H9 (cell line): ENCODE data around the gene ING5. TPM values are rescaled to one million over a fixed set of nuclear protein-coding genes. Genes with fewer than 3 reads are reported as not detected.

Experiments
- DNase-seq: peaks from one replicate; pipeline ENCODE4 v3.0.0-alpha.2; 2017
- H2AFZ ChIP-seq: one replicate; pipeline ENCODE4 v1.6.1; 2013; ENCODE audit warnings: mild to moderate bottlenecking, low read length, control low read depth, moderate library complexity
- H2AK5ac ChIP-seq: 2 replicates; pipeline ENCODE4 v1.6.1; 2013; ENCODE audit warnings: low read length, control low read depth, mixed read lengths; ENCODE audit not compliant: insufficient read length
- H2BK120ac ChIP-seq: one replicate; pipeline ENCODE4 v1.6.1; 2013; ENCODE audit warnings: low read depth, mild to moderate bottlenecking, low read length, control low read depth, inconsistent platforms; ENCODE audit not compliant: poor library complexity, severe bottlenecking
- H2BK12ac ChIP-seq: 2 replicates; pipeline ENCODE4 v1.6.1; 2013; ENCODE audit warnings: low read length, control low read depth, mixed read lengths, low read depth; ENCODE audit not compliant: insufficient read length
- H2BK15ac ChIP-seq: 2 replicates; pipeline ENCODE4 v1.6.1; 2013; ENCODE audit warnings: low read depth, low read length, control low read depth
- H2BK20ac ChIP-seq: one replicate; pipeline ENCODE4 v1.6.1; 2013; ENCODE audit warnings: low read depth, mild to moderate bottlenecking, low read length, control low read depth, inconsistent platforms; ENCODE audit not compliant: poor library complexity, severe bottlenecking
- H2BK5ac ChIP-seq: 2 replicates; pipeline ENCODE4 v1.6.1; 2013; ENCODE audit warnings: low read length, control low read depth, mixed read lengths; ENCODE audit not compliant: insufficient read length
- H3K14ac ChIP-seq: 2 replicates; pipeline ENCODE4 v1.6.1; 2013; ENCODE audit warnings: low read length, control low read depth; ENCODE audit not compliant: insufficient read depth
- H3K18ac ChIP-seq: 2 replicates; pipeline ENCODE4 v1.6.1; 2013; ENCODE audit warnings: low read depth, mild to moderate bottlenecking, mixed read lengths, low read length, control low read depth; ENCODE audit not compliant: insufficient read length
- H3K23ac ChIP-seq: 2 replicates; pipeline ENCODE4 v1.6.1; 2013; ENCODE audit warnings: low read length, control low read depth, mixed read lengths, low read depth; ENCODE audit not compliant: insufficient read length
- H3K23me2 ChIP-seq: 2 replicates; pipeline ENCODE4 v1.6.1; 2013; ENCODE audit warnings: low read depth, mild to moderate bottlenecking, mixed read lengths, low read length, control low read depth; ENCODE audit not compliant: insufficient read length, poor library complexity, severe bottlenecking
- H3K27ac ChIP-seq: 2 replicates; pipeline ENCODE4 v1.5.1; 2013; ENCODE audit warnings: low read length, control low read depth, mixed read lengths, low read depth; ENCODE audit not compliant: insufficient read length
- H3K27me3 ChIP-seq: 2 replicates; pipeline ENCODE4 v1.6.1; 2013; ENCODE audit warnings: low read length, control low read depth, inconsistent platforms; ENCODE audit not compliant: insufficient read depth
- H3K4ac ChIP-seq: 2 replicates; pipeline ENCODE4 v1.6.1; 2013; ENCODE audit warnings: low read depth, mild to moderate bottlenecking, control low read depth, inconsistent platforms, low read length, moderate library complexity
- H3K4me1 ChIP-seq: 2 replicates; pipeline ENCODE4 v1.6.1; 2013; ENCODE audit warnings: low read length, control low read depth, inconsistent platforms; ENCODE audit not compliant: insufficient read depth
- H3K4me2 ChIP-seq: 2 replicates; pipeline ENCODE4 v1.6.1; 2013; ENCODE audit warnings: low read length, control low read depth, mixed read lengths; ENCODE audit not compliant: insufficient read length, insufficient read depth
- H3K56ac ChIP-seq: 2 replicates; pipeline ENCODE4 v1.6.1; 2013; ENCODE audit warnings: low read depth, mild to moderate bottlenecking, mixed read lengths, low read length, control low read depth; ENCODE audit not compliant: insufficient read length
- H3K79me1 ChIP-seq: 2 replicates; pipeline ENCODE4 v1.6.1; 2013; ENCODE audit warnings: low read depth, mild to moderate bottlenecking, moderate library complexity, low read length, control low read depth, inconsistent platforms; ENCODE audit not compliant: insufficient read depth, poor library complexity, severe bottlenecking
- H3K79me2 ChIP-seq: 2 replicates; pipeline ENCODE4 v1.6.1; 2013; ENCODE audit warnings: low read length, control low read depth, inconsistent platforms; ENCODE audit not compliant: insufficient read depth
- H3K9ac ChIP-seq: 2 replicates; pipeline ENCODE4 v1.6.1; 2013; ENCODE audit warnings: low read length, control low read depth, mixed read lengths; ENCODE audit not compliant: insufficient read length; ENCODE audit errors: extremely low read depth
- H3K9me3 ChIP-seq: one replicate; pipeline ENCODE4 v1.6.1; 2013; ENCODE audit warnings: low read depth, low read length, inconsistent platforms; ENCODE audit not compliant: control insufficient read depth
- H3T11ph ChIP-seq: one replicate; pipeline ENCODE4 v1.6.1; 2013; ENCODE audit warnings: mild to moderate bottlenecking, low read length, control low read depth, inconsistent platforms
- H4K20me1 ChIP-seq: one replicate; pipeline ENCODE4 v1.6.1; 2013; ENCODE audit not compliant: control insufficient read depth, insufficient read length, insufficient read depth
- H4K5ac ChIP-seq: 2 replicates; pipeline ENCODE4 v1.6.1; 2013; ENCODE audit warnings: low read depth, mild to moderate bottlenecking, mixed read lengths, low read length, control low read depth; ENCODE audit not compliant: insufficient read length
- H4K8ac ChIP-seq: replicated peaks from 2 replicates; pipeline ENCODE4 v1.6.1; 2013; ENCODE audit warnings: low read length, control low read depth, mixed read lengths, low read depth; ENCODE audit not compliant: insufficient read length
- H4K91ac ChIP-seq: 2 replicates; pipeline ENCODE4 v1.6.1; 2013; ENCODE audit warnings: low read depth, mild to moderate bottlenecking, moderate library complexity, mixed read lengths, low read length, control low read depth; ENCODE audit not compliant: insufficient read length
- H3K27ac Mint-ChIP-seq, 3 experiments: 2 replicates in 2 of 3; 3 replicates in 1 of 3; pipeline ENCODE4 v1.8.0; 2020 to 2021; ENCODE audit warnings: mixed read lengths in 3 of 3, mild to moderate bottlenecking in 1 of 3, moderate library complexity in 1 of 3
- H3K27me3 Mint-ChIP-seq: 2 replicates; pipeline ENCODE4 v1.8.0; 2021; ENCODE audit warnings: low read depth, mild to moderate bottlenecking, moderate library complexity, mixed read lengths
- H3K36me3 Mint-ChIP-seq, 3 experiments: 2 replicates in 2 of 3; 3 replicates in 1 of 3; pipeline ENCODE4 v1.8.0; 2020 to 2021; ENCODE audit warnings: low read depth in 3 of 3, mixed read lengths in 3 of 3; ENCODE audit not compliant: insufficient read depth in 1 of 3
- H3K4me1 Mint-ChIP-seq, 2 experiments: 2 replicates each; pipeline ENCODE4 v1.8.0; 2020; ENCODE audit warnings: mixed read lengths in 2 of 2
- H3K4me3 Mint-ChIP-seq, 2 experiments: 2 replicates in 1 of 2; 3 replicates in 1 of 2; pipeline ENCODE4 v1.8.0; 2020 to 2021; ENCODE audit warnings: mild to moderate bottlenecking in 2 of 2, mixed read lengths in 2 of 2, moderate library complexity in 1 of 2
- H3K9me3 Mint-ChIP-seq, 2 experiments: 2 replicates in 1 of 2; 3 replicates in 1 of 2; pipeline ENCODE4 v1.8.0; 2020; ENCODE audit warnings: mild to moderate bottlenecking in 2 of 2, mixed read lengths in 2 of 2, moderate library complexity in 1 of 2
- WGBS: extraction: QIAGEN DNeasy Blood & Tissue Kit; methylation state at CpG from one replicate; pipeline ENCODE4 v1.1.7; 2013; ENCODE audit warnings: missing lambda C conversion rate, low lambda C conversion rate, mixed read lengths; ENCODE audit not compliant: insufficient read length; ENCODE audit errors: extremely low coverage; 5-methylcytosine and 5-hydroxymethylcytosine counted together
- total RNA-seq: library from RNA; stranded (reverse); gene quantifications from 2 replicates; pipeline ENCODE4 v1.2.1, GENCODE V29; 2021
- TF ChIP-seq, protein P1 (sequence below): fragments of 200-600 bp; sonication (generic); conservative IDR thresholded peaks from 3 replicates; pipeline ENCODE4 v1.8.0; 2021; ENCODE audit warnings: antibody characterized with exemption, mild to moderate bottlenecking

ING5 gene
- total RNA-seq, 1 experiment from 2014 or later = 66.0 TPM

DNA sequence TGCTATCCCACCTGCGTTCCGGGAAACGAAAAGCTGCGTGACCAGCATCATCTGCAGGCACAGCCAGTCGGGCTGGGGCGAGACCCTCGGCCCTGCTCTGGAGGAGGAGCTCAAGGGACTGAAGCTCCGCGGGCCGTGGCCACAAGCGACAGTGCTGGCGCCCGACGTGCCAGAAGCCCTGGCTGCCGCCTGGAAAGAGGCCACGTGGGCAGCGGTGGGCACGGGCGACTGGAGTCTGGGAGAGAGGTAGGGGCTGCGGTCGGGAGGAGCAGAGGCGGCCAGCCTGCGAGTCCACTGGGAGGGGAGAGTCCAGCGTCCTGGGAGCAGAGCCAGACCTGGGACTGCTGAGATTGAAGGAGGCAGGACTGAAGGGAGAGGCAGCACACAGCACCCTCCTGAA, 24.4 kb upstream of the ING5 start:
- peaks cover 27 to 80% (median 68%) of the 10 kb centered on the region in 3 experiments for H3K36me3 Mint-ChIP-seq
- no CpG with 5 or more reads among the region's 24 CpGs for WGBS

More for the DNA sequence above, 24.4 kb upstream of the ING5 start:
- H3K56ac ChIP-seq = no peak overlapping the region
- Mint-ChIP-seq H3K4me1 (peaks cover 0 to 2% of the 10 kb centered on the region in 2 experiments; a peak in 2 of 4 replicates), H3K9me3 (no peaks in the 10 kb centered on the region), H3K27ac (peak overlapping the region in 1 of 3 experiments; percentile 84; a peak in 1 of 7 replicates), H3K27me3 (no peaks in the 10 kb centered on the region), H3K4me3 (no peak overlapping the region)
- H2BK120ac ChIP-seq = no peak overlapping the region
- H3K79me1 ChIP-seq = no peaks in the 10 kb centered on the region
- H3T11ph ChIP-seq = no peak overlapping the region
- no peak overlapping the region for H2BK20ac ChIP-seq
- no peaks in the 10 kb centered on the region for H3K4me1 ChIP-seq
- H4K8ac ChIP-seq = no peak overlapping the region
- no peak overlapping the region for H3K9ac ChIP-seq
- H3K27ac ChIP-seq = no peak overlapping the region
- no peaks in the 10 kb centered on the region for H3K79me2 ChIP-seq
- no peaks in the 10 kb centered on the region for H3K27me3 ChIP-seq
- H3K14ac ChIP-seq = no peak overlapping the region
- H2BK15ac ChIP-seq = no peak overlapping the region
- H3K23me2 ChIP-seq = no peaks in the 10 kb centered on the region
- H4K91ac ChIP-seq = no peak overlapping the region
- no peak overlapping the region for H4K5ac ChIP-seq
- no peak overlapping the region for H2AK5ac ChIP-seq
- no peak overlapping the region for H3K4ac ChIP-seq
- H3K9me3 ChIP-seq = no peaks in the 10 kb centered on the region
- H3K23ac ChIP-seq = no peak overlapping the region
- no peaks in the 10 kb centered on the region for H4K20me1 ChIP-seq
- no peak for DNase-seq
- no peak overlapping the region for H3K4me2 ChIP-seq
- no peak overlapping the region for H2AFZ ChIP-seq
- no peak overlapping the region for H2BK5ac ChIP-seq
- no peak overlapping the region for H3K18ac ChIP-seq
- TF ChIP-seq, protein P1, sequence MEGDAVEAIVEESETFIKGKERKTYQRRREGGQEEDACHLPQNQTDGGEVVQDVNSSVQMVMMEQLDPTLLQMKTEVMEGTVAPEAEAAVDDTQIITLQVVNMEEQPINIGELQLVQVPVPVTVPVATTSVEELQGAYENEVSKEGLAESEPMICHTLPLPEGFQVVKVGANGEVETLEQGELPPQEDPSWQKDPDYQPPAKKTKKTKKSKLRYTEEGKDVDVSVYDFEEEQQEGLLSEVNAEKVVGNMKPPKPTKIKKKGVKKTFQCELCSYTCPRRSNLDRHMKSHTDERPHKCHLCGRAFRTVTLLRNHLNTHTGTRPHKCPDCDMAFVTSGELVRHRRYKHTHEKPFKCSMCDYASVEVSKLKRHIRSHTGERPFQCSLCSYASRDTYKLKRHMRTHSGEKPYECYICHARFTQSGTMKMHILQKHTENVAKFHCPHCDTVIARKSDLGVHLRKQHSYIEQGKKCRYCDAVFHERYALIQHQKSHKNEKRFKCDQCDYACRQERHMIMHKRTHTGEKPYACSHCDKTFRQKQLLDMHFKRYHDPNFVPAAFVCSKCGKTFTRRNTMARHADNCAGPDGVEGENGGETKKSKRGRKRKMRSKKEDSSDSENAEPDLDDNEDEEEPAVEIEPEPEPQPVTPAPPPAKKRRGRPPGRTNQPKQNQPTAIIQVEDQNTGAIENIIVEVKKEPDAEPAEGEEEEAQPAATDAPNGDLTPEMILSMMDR = no peak
- H2BK12ac ChIP-seq = no peak overlapping the region
